ENCODE data around the gene PPIB.

The PPIB gene

GRCh38 chr15:64197425-64197824 lies 34.6 kb upstream of the PPIB start:
- H4K8ac ChIP-seq (ENCODE audit: low read depth, low read length): no peak overlapping the region
- no CpG with 5 or more reads among the region's 1 CpG for WGBS (ENCODE audit: extremely low coverage, insufficient coverage, low lambda C conversion rate)
- no peak overlapping the region for H3K4me2 ChIP-seq (ENCODE audit: low read length)

DNA sequence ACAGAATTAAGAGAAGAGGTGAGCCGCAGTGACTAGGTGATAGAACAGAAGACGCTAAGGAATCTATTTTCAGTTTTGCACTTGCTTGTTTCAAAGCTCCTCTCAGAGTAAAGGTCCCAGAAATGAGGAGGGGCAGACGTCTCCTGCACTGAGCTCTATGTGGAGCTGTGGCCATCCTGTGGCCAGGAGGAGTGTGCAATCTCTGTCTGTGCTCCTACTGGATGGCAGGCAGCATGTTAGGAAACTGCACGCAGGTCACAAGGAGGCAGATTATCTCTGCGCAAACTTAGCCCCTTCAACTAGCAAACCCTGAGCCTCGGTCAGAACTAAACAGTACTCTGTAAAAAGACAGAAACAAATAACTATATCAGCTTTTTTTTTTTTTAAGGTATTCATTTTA lies 31.1 kb upstream of the PPIB start:
- H3K36me3 ChIP-seq (ENCODE audit: control insufficient read depth, insufficient read depth, low read length): no peaks in the 10 kb centered on the region
- H3K23ac ChIP-seq (ENCODE audit: low read length): no peak overlapping the region
- H4K8ac ChIP-seq (ENCODE audit: low read depth, low read length): no peak overlapping the region
- no peak overlapping the region for H4K5ac ChIP-seq (ENCODE audit: low read length)
- no peak overlapping the region for H2BK15ac ChIP-seq (replicated peaks; ENCODE audit: low read depth)
- no peak overlapping the region for H3K4ac ChIP-seq (ENCODE audit: low read depth, low read length)
- H3K4me3 ChIP-seq (ENCODE audit: low read length): no peak overlapping the region
- H3K56ac ChIP-seq (ENCODE audit: low read length): no peak overlapping the region
- no peak overlapping the region for H3K27ac ChIP-seq (ENCODE audit: low read depth, low read length)
- WGBS (ENCODE audit: extremely low coverage, insufficient coverage, low lambda C conversion rate): no CpG with 5 or more reads among the region's 6 CpGs
- no peak overlapping the region for H2BK120ac ChIP-seq (ENCODE audit: low read depth, low read length)
- no peak overlapping the region for H2AK5ac ChIP-seq (ENCODE audit: low read length)
- no peak overlapping the region for H3K9ac ChIP-seq (ENCODE audit: low read length)
- no peak overlapping the region for H3K18ac ChIP-seq (ENCODE audit: low read length)
- DNase-seq: peak; percentile 37
- H3K79me2 ChIP-seq (ENCODE audit: control insufficient read depth, insufficient read depth, low read length): no peaks in the 10 kb centered on the region
- no peaks in the 10 kb centered on the region for H3K79me1 ChIP-seq (ENCODE audit: low read length)
- H3K4me1 ChIP-seq (ENCODE audit: control insufficient read depth, low read depth, low read length): no peaks in the 10 kb centered on the region
- no peaks in the 10 kb centered on the region for H3K27me3 ChIP-seq (ENCODE audit: insufficient read depth, low read length, poor library complexity)
- H3K4me2 ChIP-seq (ENCODE audit: low read length): no peak overlapping the region
- no peak overlapping the region for H2BK5ac ChIP-seq (ENCODE audit: low read length)

More at GRCh38 chr15:64197425-64197824, 34.6 kb upstream of the PPIB start:
- H2BK120ac ChIP-seq (ENCODE audit: low read depth, low read length): no peak overlapping the region
- H3K56ac ChIP-seq (ENCODE audit: low read length): no peak overlapping the region
- no peaks in the 10 kb centered on the region for H3K79me1 ChIP-seq (ENCODE audit: low read length)
- no peaks in the 10 kb centered on the region for H3K36me3 ChIP-seq (ENCODE audit: control insufficient read depth, insufficient read depth, low read length)
- H2BK15ac ChIP-seq (replicated peaks; ENCODE audit: low read depth): no peak overlapping the region
- H4K5ac ChIP-seq (ENCODE audit: low read length): no peak overlapping the region
- no peaks in the 10 kb centered on the region for H3K27me3 ChIP-seq (ENCODE audit: insufficient read depth, low read length, poor library complexity)
- DNase-seq: no peak
- no peak overlapping the region for H3K4me3 ChIP-seq (ENCODE audit: low read length)
- no peaks in the 10 kb centered on the region for H3K79me2 ChIP-seq (ENCODE audit: control insufficient read depth, insufficient read depth, low read length)
- H2BK5ac ChIP-seq (ENCODE audit: low read length): no peak overlapping the region
- H2AK5ac ChIP-seq (ENCODE audit: low read length): no peak overlapping the region
- no peak overlapping the region for H3K4ac ChIP-seq (ENCODE audit: low read depth, low read length)
- H3K9ac ChIP-seq (ENCODE audit: low read length): no peak overlapping the region
- no peak overlapping the region for H3K18ac ChIP-seq (ENCODE audit: low read length)
- H3K4me1 ChIP-seq (ENCODE audit: control insufficient read depth, low read depth, low read length): no peaks in the 10 kb centered on the region
- H3K23ac ChIP-seq (ENCODE audit: low read length): no peak overlapping the region
- no peak overlapping the region for H3K27ac ChIP-seq (ENCODE audit: low read depth, low read length)

DNA sequence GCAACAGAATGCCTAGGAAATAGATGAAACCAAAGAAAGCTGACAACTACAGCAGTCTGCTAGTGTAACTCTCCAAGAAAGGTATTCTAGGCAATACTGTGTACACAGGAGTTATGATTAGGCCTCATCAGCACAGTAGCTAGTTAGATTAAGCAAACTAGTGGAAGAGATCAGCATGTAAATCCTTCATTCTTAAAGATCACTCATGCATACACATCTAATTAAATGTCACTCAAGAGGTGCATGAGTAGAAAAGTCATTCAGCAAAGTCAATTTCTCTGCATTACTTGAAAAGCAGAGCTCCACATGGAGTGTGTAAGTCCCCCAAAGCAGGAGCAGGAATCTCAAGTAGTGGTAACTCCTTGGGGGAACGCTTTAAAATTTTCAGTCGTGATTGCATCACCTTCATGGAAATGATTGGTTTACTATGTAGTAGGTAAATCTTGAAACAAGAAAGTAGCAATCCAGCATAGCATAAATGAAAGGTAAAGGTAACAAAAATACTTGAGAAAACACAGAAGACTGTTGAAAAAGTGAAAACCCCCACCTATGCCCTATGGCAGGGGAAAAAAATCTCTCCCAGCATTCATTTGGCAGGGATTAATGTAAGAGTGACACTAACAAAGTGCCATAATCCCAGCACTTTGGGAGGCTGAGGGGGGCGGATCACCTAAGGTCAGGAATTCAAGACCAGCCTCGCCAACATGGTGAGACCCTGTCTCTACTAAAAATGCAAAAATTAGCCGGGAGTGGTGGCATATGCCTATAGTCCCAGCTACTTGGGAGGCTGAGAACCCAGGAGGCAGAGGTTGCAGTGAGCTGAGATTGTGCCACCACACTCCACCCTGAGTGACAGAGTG lies 29.4 kb upstream of the PPIB start:
- Histone ChIP-seq H3K79me1 (ENCODE audit: low read length) (no peaks in the 10 kb centered on the region), H3K27ac (ENCODE audit: low read depth, low read length) (no peak overlapping the region), H4K8ac (ENCODE audit: low read depth, low read length) (no peak overlapping the region), H2AK5ac (ENCODE audit: low read length) (no peak overlapping the region), H3K4me3 (ENCODE audit: low read length) (no peak overlapping the region), H2BK5ac (ENCODE audit: low read length) (no peak overlapping the region), H3K9ac (ENCODE audit: low read length) (no peak overlapping the region), H2BK120ac (ENCODE audit: low read depth, low read length) (no peak overlapping the region), H3K27me3 (ENCODE audit: insufficient read depth, low read length, poor library complexity) (no peaks in the 10 kb centered on the region), H4K5ac (ENCODE audit: low read length) (no peak overlapping the region), H3K36me3 (ENCODE audit: control insufficient read depth, insufficient read depth, low read length) (no peaks in the 10 kb centered on the region), H3K23ac (ENCODE audit: low read length) (no peak overlapping the region), H3K79me2 (ENCODE audit: control insufficient read depth, insufficient read depth, low read length) (no peaks in the 10 kb centered on the region), H2BK15ac (replicated peaks; ENCODE audit: low read depth) (no peak overlapping the region), H3K18ac (ENCODE audit: low read length) (no peak overlapping the region), H3K56ac (ENCODE audit: low read length) (no peak overlapping the region), H3K4me1 (ENCODE audit: control insufficient read depth, low read depth, low read length) (no peaks in the 10 kb centered on the region), H3K4ac (ENCODE audit: low read depth, low read length) (no peak overlapping the region), H3K4me2 (ENCODE audit: low read length) (no peak overlapping the region)
- no CpG with 5 or more reads among the region's 5 CpGs for WGBS (ENCODE audit: extremely low coverage, insufficient coverage, low lambda C conversion rate)
- no peak for DNase-seq

DNA sequence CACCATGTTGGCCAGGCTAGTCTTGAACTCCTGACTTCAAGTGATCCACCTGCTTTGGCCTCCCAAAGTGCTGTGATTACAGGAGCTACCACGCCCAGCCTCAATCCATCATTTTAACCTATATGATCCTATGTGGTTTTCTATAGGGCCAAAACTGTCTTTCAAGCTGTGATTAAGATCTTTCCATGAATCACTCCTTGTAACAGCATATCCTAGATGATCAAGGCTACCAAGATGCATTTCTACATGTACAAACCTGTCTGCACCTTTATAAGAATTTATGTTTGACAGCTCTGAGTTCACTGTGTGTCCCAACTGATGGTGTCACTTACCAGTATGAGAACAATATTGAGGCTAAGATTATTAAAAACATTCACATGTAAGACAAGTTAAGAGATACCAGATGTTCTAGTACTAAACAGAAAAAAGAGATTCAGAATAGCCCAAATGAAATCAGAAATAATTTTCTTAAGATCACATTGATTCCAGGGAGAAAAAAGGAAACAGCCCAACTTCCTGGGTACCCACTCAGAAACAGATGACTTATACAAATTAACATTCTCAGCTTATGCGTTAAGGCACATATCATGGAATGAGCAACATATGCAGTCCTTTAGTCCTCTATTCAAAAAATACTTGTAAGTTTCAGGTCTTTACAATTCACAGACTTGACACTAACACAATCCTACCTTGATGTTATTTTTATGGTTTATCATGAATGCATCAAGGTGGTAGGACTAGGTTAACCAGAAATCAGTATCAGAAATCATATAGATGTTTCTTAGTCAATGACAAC lies 24.8 kb upstream of the PPIB start:
- H3K36me3 ChIP-seq (ENCODE audit: control insufficient read depth, insufficient read depth, low read length): no peaks in the 10 kb centered on the region
- H3K4me3 ChIP-seq (ENCODE audit: low read length): no peak overlapping the region
- H2AK5ac ChIP-seq (ENCODE audit: low read length): no peak overlapping the region
- H3K4ac ChIP-seq (ENCODE audit: low read depth, low read length): no peak overlapping the region
- no peak overlapping the region for H3K9ac ChIP-seq (ENCODE audit: low read length)
- H3K56ac ChIP-seq (ENCODE audit: low read length): no peak overlapping the region
- no peak overlapping the region for H2BK120ac ChIP-seq (ENCODE audit: low read depth, low read length)
- no peak overlapping the region for H3K27ac ChIP-seq (ENCODE audit: low read depth, low read length)
- H3K79me1 ChIP-seq (ENCODE audit: low read length): no peaks in the 10 kb centered on the region
- H3K23ac ChIP-seq (ENCODE audit: low read length): no peak overlapping the region
- H4K8ac ChIP-seq (ENCODE audit: low read depth, low read length): no peak overlapping the region
- H3K79me2 ChIP-seq (ENCODE audit: control insufficient read depth, insufficient read depth, low read length): no peaks in the 10 kb centered on the region
- WGBS (ENCODE audit: extremely low coverage, insufficient coverage, low lambda C conversion rate): no CpG with 5 or more reads among the region's 2 CpGs
- no peaks in the 10 kb centered on the region for H3K27me3 ChIP-seq (ENCODE audit: insufficient read depth, low read length, poor library complexity)
- no peaks in the 10 kb centered on the region for H3K4me1 ChIP-seq (ENCODE audit: control insufficient read depth, low read depth, low read length)
- no peak overlapping the region for H3K4me2 ChIP-seq (ENCODE audit: low read length)
- H4K5ac ChIP-seq (ENCODE audit: low read length): no peak overlapping the region
- DNase-seq: no peak
- H2BK15ac ChIP-seq (replicated peaks; ENCODE audit: low read depth): no peak overlapping the region
- no peak overlapping the region for H3K18ac ChIP-seq (ENCODE audit: low read length)
- H2BK5ac ChIP-seq (ENCODE audit: low read length): no peak overlapping the region

GRCh38 chr15:64185146-64185911 lies 22.5 kb upstream of the PPIB start:
- no peak overlapping the region for H3K4me3 ChIP-seq (ENCODE audit: low read length)
- no peak overlapping the region for H2BK15ac ChIP-seq (replicated peaks; ENCODE audit: low read depth)
- no peaks in the 10 kb centered on the region for H3K79me1 ChIP-seq (ENCODE audit: low read length)
- H4K5ac ChIP-seq (ENCODE audit: low read length): no peak overlapping the region
- no peak overlapping the region for H3K23ac ChIP-seq (ENCODE audit: low read length)
- DNase-seq: no peak
- H3K4me2 ChIP-seq (ENCODE audit: low read length): no peak overlapping the region
- no peaks in the 10 kb centered on the region for H3K79me2 ChIP-seq (ENCODE audit: control insufficient read depth, insufficient read depth, low read length)
- H3K4me1 ChIP-seq (ENCODE audit: control insufficient read depth, low read depth, low read length): no peaks in the 10 kb centered on the region
- H3K27ac ChIP-seq (ENCODE audit: low read depth, low read length): no peak overlapping the region
- no peaks in the 10 kb centered on the region for H3K27me3 ChIP-seq (ENCODE audit: insufficient read depth, low read length, poor library complexity)
- H3K56ac ChIP-seq (ENCODE audit: low read length): no peak overlapping the region
- no peak overlapping the region for H2BK5ac ChIP-seq (ENCODE audit: low read length)
- H3K36me3 ChIP-seq (ENCODE audit: control insufficient read depth, insufficient read depth, low read length): no peaks in the 10 kb centered on the region
- WGBS (ENCODE audit: extremely low coverage, insufficient coverage, low lambda C conversion rate): no CpG with 5 or more reads among the region's 9 CpGs
- H3K9ac ChIP-seq (ENCODE audit: low read length): no peak overlapping the region
- H2BK120ac ChIP-seq (ENCODE audit: low read depth, low read length): no peak overlapping the region
- no peak overlapping the region for H3K18ac ChIP-seq (ENCODE audit: low read length)
- no peak overlapping the region for H3K4ac ChIP-seq (ENCODE audit: low read depth, low read length)
- no peak overlapping the region for H2AK5ac ChIP-seq (ENCODE audit: low read length)
- H4K8ac ChIP-seq (ENCODE audit: low read depth, low read length): no peak overlapping the region

All from mesendoderm (in vitro differentiated cells).